ENCODE data around the gene UNC119B.

UNC119B gene

DNA sequence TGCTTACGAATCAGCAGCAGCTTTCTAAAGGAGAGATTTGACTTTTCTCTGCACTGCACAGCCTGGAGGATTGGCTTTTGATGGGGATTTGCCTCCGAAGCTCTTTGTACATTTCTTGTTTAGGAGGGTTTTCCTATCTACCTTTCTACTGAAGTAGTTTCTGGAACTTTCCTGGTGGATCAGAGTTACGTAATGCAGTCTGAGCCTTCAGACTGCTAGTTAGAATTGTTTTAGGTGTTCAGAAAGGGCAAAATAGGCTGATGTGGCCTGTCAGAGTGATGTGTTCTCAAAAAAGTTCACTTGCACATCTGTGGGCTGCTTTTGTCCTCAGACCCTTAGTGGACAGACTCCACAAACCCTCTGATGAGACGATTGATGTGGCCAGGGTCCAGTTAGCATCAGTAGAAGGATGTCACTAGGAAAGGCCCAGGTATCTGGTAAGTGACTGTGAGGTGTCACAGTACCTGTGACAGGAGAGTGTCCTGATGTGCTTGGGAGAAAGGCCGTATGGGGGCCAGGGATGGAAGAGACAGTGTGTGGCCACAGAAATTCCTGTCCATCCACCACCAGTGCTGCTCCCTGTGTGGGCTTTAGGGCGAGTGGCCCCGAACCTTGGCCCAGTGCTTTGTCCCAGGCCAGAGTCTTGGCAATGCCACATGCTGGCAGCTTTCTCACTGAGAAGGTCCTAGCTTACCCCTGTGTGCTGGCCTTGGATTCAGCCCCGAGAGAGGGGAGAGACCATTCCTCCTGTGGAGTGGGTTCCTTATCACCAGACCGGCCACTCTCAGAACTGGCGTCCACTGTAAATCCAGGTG, 10.9 kb downstream of the UNC119B start:
- peak overlapping the region; percentile 54 for H3K27ac ChIP-seq
- TF ChIP-seq, protein P1, sequence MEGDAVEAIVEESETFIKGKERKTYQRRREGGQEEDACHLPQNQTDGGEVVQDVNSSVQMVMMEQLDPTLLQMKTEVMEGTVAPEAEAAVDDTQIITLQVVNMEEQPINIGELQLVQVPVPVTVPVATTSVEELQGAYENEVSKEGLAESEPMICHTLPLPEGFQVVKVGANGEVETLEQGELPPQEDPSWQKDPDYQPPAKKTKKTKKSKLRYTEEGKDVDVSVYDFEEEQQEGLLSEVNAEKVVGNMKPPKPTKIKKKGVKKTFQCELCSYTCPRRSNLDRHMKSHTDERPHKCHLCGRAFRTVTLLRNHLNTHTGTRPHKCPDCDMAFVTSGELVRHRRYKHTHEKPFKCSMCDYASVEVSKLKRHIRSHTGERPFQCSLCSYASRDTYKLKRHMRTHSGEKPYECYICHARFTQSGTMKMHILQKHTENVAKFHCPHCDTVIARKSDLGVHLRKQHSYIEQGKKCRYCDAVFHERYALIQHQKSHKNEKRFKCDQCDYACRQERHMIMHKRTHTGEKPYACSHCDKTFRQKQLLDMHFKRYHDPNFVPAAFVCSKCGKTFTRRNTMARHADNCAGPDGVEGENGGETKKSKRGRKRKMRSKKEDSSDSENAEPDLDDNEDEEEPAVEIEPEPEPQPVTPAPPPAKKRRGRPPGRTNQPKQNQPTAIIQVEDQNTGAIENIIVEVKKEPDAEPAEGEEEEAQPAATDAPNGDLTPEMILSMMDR (IDR thresholded peaks at IDR 0.05) = no peak
- no peak overlapping the region for H3K4me3 ChIP-seq (ENCODE audit: low read depth in 1 of 2, low read length in 1 of 2)
- no peaks in the 10 kb centered on the region for H3K9me3 ChIP-seq
- peaks cover 24 to 28% of the 10 kb centered on the region in 2 experiments for H3K4me1 ChIP-seq (ENCODE audit: control insufficient read depth in 1 of 2, insufficient read depth in 1 of 2, low read depth in 1 of 2, low read length in 1 of 2)
- peaks cover 63% of the 10 kb centered on the region for H3K36me3 ChIP-seq
- H3K27me3 ChIP-seq = no peaks in the 10 kb centered on the region

DNA sequence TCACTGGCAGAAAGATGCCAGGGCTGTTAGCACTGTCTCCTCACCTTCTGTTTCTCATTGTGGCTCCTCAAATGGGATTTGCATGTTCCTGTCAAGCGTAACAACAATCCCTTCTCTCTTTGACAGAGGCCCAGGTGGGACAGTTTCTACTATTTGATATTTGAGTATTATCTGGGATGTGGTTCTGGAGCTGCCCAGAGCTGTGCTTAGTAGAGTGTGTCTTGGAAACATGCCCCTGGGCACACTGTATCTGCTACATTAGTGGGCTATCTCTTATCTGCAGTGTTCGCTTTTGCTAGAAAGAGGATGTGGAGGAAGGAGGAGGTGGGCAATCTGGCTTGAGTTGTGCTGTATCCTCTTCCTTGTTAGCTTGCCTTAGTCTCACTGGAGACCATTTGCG, 11.6 kb downstream of the UNC119B start:
- Histone ChIP-seq H3K27me3 (no peaks in the 10 kb centered on the region), H3K27ac (no peak overlapping the region), H3K9me3 (no peaks in the 10 kb centered on the region), H3K4me1 (ENCODE audit: control insufficient read depth in 1 of 2, insufficient read depth in 1 of 2, low read depth in 1 of 2, low read length in 1 of 2) (peaks cover 27 to 30% of the 10 kb centered on the region in 2 experiments), H3K4me3 (ENCODE audit: low read depth in 1 of 2, low read length in 1 of 2) (no peak overlapping the region), H3K36me3 (peaks cover 57% of the 10 kb centered on the region)
- TF ChIP-seq, protein P1 (IDR thresholded peaks at IDR 0.05) = no peak

DNA sequence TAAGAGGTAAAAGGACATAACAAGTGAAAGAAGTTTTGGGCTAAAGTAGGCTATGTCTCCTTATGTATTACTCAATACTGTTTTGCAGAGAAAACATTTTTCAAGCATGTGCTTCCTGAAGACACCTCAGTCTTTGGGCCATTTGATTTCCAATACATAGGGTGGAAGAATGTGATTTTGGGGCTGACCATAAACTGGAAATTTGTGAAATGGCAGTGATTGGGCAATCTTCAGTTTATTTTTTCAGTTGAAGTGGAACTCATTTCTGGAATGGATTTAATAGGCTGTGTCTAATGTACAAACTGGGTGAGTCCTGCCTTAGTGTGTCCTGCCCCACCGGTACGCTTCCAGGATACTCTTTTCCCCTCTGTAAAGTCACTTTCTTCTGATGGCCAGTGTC, 12.5 kb downstream of the UNC119B start:
- Histone ChIP-seq H3K36me3 (peaks cover 47% of the 10 kb centered on the region), H3K4me1 (ENCODE audit: control insufficient read depth in 1 of 2, insufficient read depth in 1 of 2, low read depth in 1 of 2, low read length in 1 of 2) (peaks cover 27 to 30% of the 10 kb centered on the region in 2 experiments), H3K4me3 (ENCODE audit: low read depth in 1 of 2, low read length in 1 of 2) (no peak overlapping the region), H3K9me3 (no peaks in the 10 kb centered on the region), H3K27ac (no peak overlapping the region), H3K27me3 (no peaks in the 10 kb centered on the region)
- TF ChIP-seq, protein P1 (IDR thresholded peaks at IDR 0.05) = no peak

DNA sequence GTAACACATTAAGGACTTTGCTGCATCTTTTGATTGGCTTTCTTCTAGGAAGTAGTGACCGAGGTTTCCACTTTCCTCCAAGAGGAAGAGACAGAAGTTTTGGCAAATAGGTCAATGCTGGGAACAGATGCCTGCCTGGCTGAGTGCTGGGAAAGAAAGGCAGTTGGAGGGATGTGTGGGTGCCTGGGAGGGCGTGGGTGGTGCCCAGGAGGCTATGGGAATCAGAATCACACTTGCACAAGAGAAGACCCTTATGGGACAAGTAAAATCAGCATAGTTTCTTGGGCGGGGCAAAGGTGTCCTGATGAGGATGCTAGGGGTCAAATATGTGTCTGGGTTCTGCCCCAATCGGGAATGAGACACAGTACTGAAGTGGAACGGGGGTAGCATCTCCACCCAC, 14.5 kb downstream of the UNC119B start:
- TF ChIP-seq, protein P1 (IDR thresholded peaks at IDR 0.05) = no peak
- H3K9me3 ChIP-seq = no peaks in the 10 kb centered on the region
- no peaks in the 10 kb centered on the region for H3K27me3 ChIP-seq
- H3K36me3 ChIP-seq = peaks cover 36% of the 10 kb centered on the region
- peaks cover 24% of the 10 kb centered on the region in 2 experiments for H3K4me1 ChIP-seq (ENCODE audit: control insufficient read depth in 1 of 2, insufficient read depth in 1 of 2, low read depth in 1 of 2, low read length in 1 of 2)
- no peak overlapping the region for H3K4me3 ChIP-seq (ENCODE audit: low read depth in 1 of 2, low read length in 1 of 2)
- no peak overlapping the region for H3K27ac ChIP-seq

DNA sequence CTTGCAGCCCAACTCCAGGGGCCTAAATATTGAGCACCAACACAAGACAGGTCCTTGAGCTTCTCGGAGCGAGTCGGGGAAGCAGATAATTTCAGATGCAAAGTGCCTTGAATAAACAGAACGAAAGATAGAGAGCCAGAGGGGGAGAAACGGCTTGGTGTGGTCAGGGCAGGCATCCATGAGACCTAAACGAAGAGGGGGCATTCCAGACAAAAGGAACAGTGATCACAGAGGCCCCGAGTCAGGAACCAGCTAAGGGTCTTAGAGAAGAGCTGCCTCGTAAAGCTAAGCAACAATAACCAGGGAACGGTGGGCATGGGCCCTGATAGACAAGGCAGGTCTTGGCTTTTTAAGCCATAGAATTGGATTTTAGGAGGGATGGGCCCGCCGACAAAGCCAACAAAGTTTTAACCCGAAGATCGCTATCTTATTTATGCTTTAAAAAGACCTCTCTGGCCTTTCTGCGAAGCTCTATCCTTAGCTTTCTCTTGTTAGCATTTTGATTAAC, 14.9 kb downstream of the UNC119B start:
- Histone ChIP-seq H3K4me1 (ENCODE audit: control insufficient read depth in 1 of 2, insufficient read depth in 1 of 2, low read depth in 1 of 2, low read length in 1 of 2) (peaks cover 19% of the 10 kb centered on the region in 2 experiments), H3K27ac (peak overlapping the region; percentile 51), H3K9me3 (no peaks in the 10 kb centered on the region), H3K27me3 (no peaks in the 10 kb centered on the region), H3K4me3 (ENCODE audit: low read depth in 1 of 2, low read length in 1 of 2) (peak overlapping the region; percentile 80), H3K36me3 (peaks cover 36% of the 10 kb centered on the region)
- TF ChIP-seq, protein P1 (IDR thresholded peaks at IDR 0.05) = no peak
